ENCODE measurements around the gene JMJD4.

DNA sequence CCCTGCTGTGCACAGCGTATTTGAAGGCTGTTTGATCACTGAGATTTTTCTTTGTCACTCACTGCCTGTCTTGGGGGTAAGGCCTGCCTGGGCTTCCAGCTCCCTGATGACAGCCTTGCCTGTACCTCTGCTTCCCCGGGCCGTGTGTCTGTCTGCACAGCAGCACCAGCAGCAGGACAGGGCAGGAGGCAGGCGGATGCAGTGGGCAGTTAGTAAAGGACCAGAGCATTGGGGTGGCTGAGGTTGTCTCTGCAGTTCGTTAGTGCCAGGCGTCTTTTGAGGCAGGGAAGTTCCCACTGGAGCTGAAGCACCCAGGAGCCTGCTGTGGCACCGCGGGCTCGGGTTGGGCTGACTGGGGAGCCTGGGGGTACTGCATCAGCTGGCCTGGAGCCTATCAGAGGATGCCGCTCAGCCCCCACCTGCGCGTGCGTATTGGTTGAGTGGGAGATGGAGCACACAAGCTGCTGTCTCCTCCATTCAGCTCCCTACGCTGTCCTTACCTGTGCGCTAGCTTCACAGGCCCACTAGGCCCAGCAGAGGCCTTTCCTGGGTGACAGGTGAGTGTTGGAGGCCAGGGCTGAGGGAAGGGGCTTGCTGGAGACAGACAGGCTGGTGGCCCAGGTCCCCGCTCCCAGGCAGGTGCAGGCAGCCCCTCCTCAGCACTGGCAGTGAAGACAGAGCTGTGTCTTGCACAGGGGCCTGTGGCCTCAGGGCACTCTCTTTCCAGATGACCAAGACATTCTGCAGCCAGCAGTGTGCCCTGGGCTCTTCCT, 28.3 kb upstream of the JMJD4 start:
- TF ChIP-seq ZNF124 (CRISPR knock-in tag; IDR thresholded peaks at IDR 0.05) (no peak), SRF (CRISPR knock-in tag; IDR thresholded peaks at IDR 0.05) (no peak), ETV5 (CRISPR knock-in tag; IDR thresholded peaks at IDR 0.05; ENCODE audit: low read depth) (no peak), ZFP36 (IDR thresholded peaks at IDR 0.05; ENCODE audit: low read depth, low read length, partially characterized antibody) (no peak), LEF1 (IDR thresholded peaks at IDR 0.05) (no peak), BRCA1 (IDR thresholded peaks at IDR 0.05) (no peak), BRCA1 (CRISPR knock-in tag; IDR thresholded peaks at IDR 0.05) (no peak), BHLHE40 (IDR thresholded peaks at IDR 0.05; ENCODE audit: low read length) (no peak)
